SU-DHL-6 (cell line): ENCODE results near the gene ABCB9.

Source experiments
- H2AFZ ChIP-seq: fragments of 200-600 bp; sonication (generic); 2 replicates; pipeline ENCODE4 v1.6.1; 2014; ENCODE audit warnings: low read depth, mild to moderate bottlenecking, moderate library complexity, mixed read lengths, antibody characterized with exemption, low read length; ENCODE audit not compliant: severe bottlenecking
- H3F3A ChIP-seq: fragments of 200-600 bp; shearing (Covaris generic); 2 replicates; pipeline ENCODE4 v1.6.0; 2016; ENCODE audit warnings: antibody characterized with exemption, mild to moderate bottlenecking; ENCODE audit not compliant: insufficient read depth
- H3K27ac ChIP-seq: fragments of 200-600 bp; sonication (generic); 2 replicates; pipeline ENCODE4 v1.5.1; 2016; ENCODE audit warnings: low read depth, mild to moderate bottlenecking, low read length, moderate library complexity, mixed read lengths
- H3K27me3 ChIP-seq: fragments of 200-600 bp; sonication (generic), shearing (Covaris generic); 2 replicates; pipeline ENCODE4 v1.6.0; 2014; ENCODE audit warnings: mild to moderate bottlenecking, low read length
- H3K36me3 ChIP-seq: fragments of 200-600 bp; sonication (generic); 2 replicates; pipeline ENCODE4 v1.6.1; 2014; ENCODE audit warnings: mild to moderate bottlenecking, low read length, mixed read lengths
- H3K4me2 ChIP-seq: fragments of 300-600, 200-600 bp; shearing (Covaris generic), sonication (generic); 2 replicates; pipeline ENCODE4 v1.6.0; 2014; ENCODE audit warnings: low read length, low read depth, mild to moderate bottlenecking; ENCODE audit not compliant: poor library complexity, severe bottlenecking
- H3K4me3 ChIP-seq: fragments of 200-600 bp; sonication (generic); 2 replicates; pipeline ENCODE4 v1.5.1; 2014; ENCODE audit warnings: antibody characterized with exemption, low read length, mild to moderate bottlenecking, mixed read lengths; ENCODE audit not compliant: insufficient read depth, poor library complexity, severe bottlenecking
- H3K79me2 ChIP-seq: fragments of 200-600 bp; sonication (generic); 2 replicates; pipeline ENCODE4 v1.6.1; 2014; ENCODE audit warnings: mild to moderate bottlenecking, low read length, moderate library complexity; ENCODE audit not compliant: insufficient read depth
- H3K9ac ChIP-seq: fragments of 200-600 bp; sonication (generic); 2 replicates; pipeline ENCODE4 v1.7.0; 2014; ENCODE audit warnings: mild to moderate bottlenecking, low read length
- H3K9me2 ChIP-seq: fragments of 200-600 bp; sonication (generic); replicated peaks from 2 replicates; pipeline ENCODE4 v1.6.1; 2014; ENCODE audit warnings: low read length; ENCODE audit not compliant: insufficient read depth
- H3K9me3 ChIP-seq: fragments of 200-600 bp; sonication (generic); 2 replicates; pipeline ENCODE4 v1.6.1; 2014; ENCODE audit warnings: low read length, mixed read lengths; ENCODE audit not compliant: insufficient read depth
- H4K20me1 ChIP-seq: fragments of 200-600 bp; sonication (generic); 2 replicates; pipeline ENCODE4 v1.6.1; 2014; ENCODE audit warnings: low read depth, mild to moderate bottlenecking, antibody characterized with exemption, low read length, moderate library complexity, mixed read lengths
- CTCF ChIP-seq: fragments of 200-600 bp; sonication (generic); IDR thresholded peaks from one replicate; pipeline ENCODE4 v1.5.1; 2017; ENCODE audit warnings: antibody characterized with exemption, mild to moderate bottlenecking, low read length, moderate library complexity; ENCODE audit not compliant: insufficient read depth, poor library complexity, severe bottlenecking
- EZH2phosphoT487 ChIP-seq: fragments of 200-600 bp; sonication (generic), shearing (Covaris generic); conservative IDR thresholded peaks from 2 replicates; pipeline ENCODE4 v1.6.1; 2018; ENCODE audit warnings: mild to moderate bottlenecking, antibody characterized with exemption, low read length, moderate library complexity, mixed read lengths

Gene ABCB9

GRCh38 chr12:122884091-122884826, 82.0 kb downstream of the ABCB9 start:
- Histone ChIP-seq H3K9ac (no peak overlapping the region), H3K4me2 (no peak overlapping the region), H3K27me3 (no peaks in the 10 kb centered on the region), H3K4me3 (no peak overlapping the region), H3K36me3 (no peaks in the 10 kb centered on the region), H4K20me1 (no peaks in the 10 kb centered on the region), H2AFZ (no peak overlapping the region), H3K27ac (no peak overlapping the region), H3F3A (no peaks in the 10 kb centered on the region), H3K9me3 (no peaks in the 10 kb centered on the region), H3K9me2 (no peaks in the 10 kb centered on the region), H3K79me2 (no peaks in the 10 kb centered on the region)
- TF ChIP-seq CTCF (no peak), EZH2phosphoT487 (no peak)

GRCh38 chr12:122882908-122883558, 83.2 kb downstream of the ABCB9 start:
- Histone ChIP-seq H3K4me2 (no peak overlapping the region), H3K9me3 (no peaks in the 10 kb centered on the region), H3K27ac (no peak overlapping the region), H3K9me2 (no peaks in the 10 kb centered on the region), H3K9ac (no peak overlapping the region), H4K20me1 (no peaks in the 10 kb centered on the region), H2AFZ (no peak overlapping the region), H3K4me3 (no peak overlapping the region), H3K36me3 (no peaks in the 10 kb centered on the region), H3F3A (no peaks in the 10 kb centered on the region), H3K27me3 (no peaks in the 10 kb centered on the region), H3K79me2 (no peaks in the 10 kb centered on the region)
- TF ChIP-seq CTCF (no peak), EZH2phosphoT487 (no peak)

GRCh38 chr12:122880668-122881067, 85.6 kb downstream of the ABCB9 start:
- H4K20me1 ChIP-seq = no peaks in the 10 kb centered on the region
- H3K4me2 ChIP-seq = no peak overlapping the region
- no peak overlapping the region for H3K27ac ChIP-seq
- no peak overlapping the region for H3K9ac ChIP-seq
- H3F3A ChIP-seq = no peaks in the 10 kb centered on the region
- H3K27me3 ChIP-seq = no peaks in the 10 kb centered on the region
- H3K9me2 ChIP-seq = no peaks in the 10 kb centered on the region
- no peak for TF ChIP-seq EZH2phosphoT487
- peak; percentile 30 for TF ChIP-seq CTCF
- H3K36me3 ChIP-seq = no peaks in the 10 kb centered on the region
- H2AFZ ChIP-seq = no peak overlapping the region
- no peaks in the 10 kb centered on the region for H3K9me3 ChIP-seq
- no peaks in the 10 kb centered on the region for H3K79me2 ChIP-seq
- H3K4me3 ChIP-seq = no peak overlapping the region
